Fibroblast of lung (primary cell): ENCODE results near the gene ADAM11. TPM values are rescaled to one million over a fixed set of nuclear protein-coding genes. Genes with fewer than 3 reads are reported as not detected.
"Not testable (repeated sequence)": the region's sequence is repeated elsewhere in the genome, so short reads cannot be mapped to it uniquely, and the experiment has no call there.

Source experiments
- DNase-seq, 2 donors: peaks; one replicate each; pipeline versions ENCODE4 v3.0.0 to v3.0.0-alpha.2; 2010; ENCODE audit warnings: low read depth in 2 of 2
- H2AFZ ChIP-seq: 2 replicates; pipeline ENCODE4 v1.5.1; 2012; ENCODE audit warnings: low read length, control low read depth, inconsistent platforms
- H3K27ac ChIP-seq: 2 replicates; pipeline ENCODE4 v1.5.1; 2011; ENCODE audit warnings: low read length, control low read depth; ENCODE audit not compliant: insufficient read depth
- H3K27me3 ChIP-seq: 2 replicates; pipeline ENCODE4 v1.5.1; 2011; ENCODE audit warnings: mild to moderate bottlenecking, low read length; ENCODE audit not compliant: control insufficient read depth, insufficient read depth
- H3K36me3 ChIP-seq: 2 replicates; pipeline ENCODE4 v1.5.1; 2011; ENCODE audit warnings: low read length; ENCODE audit not compliant: control insufficient read depth, insufficient read depth
- H3K4me1 ChIP-seq: 2 replicates; pipeline ENCODE4 v1.5.1; 2011; ENCODE audit warnings: low read length; ENCODE audit not compliant: control insufficient read depth, insufficient read depth; ENCODE audit errors: extremely low read depth
- H3K4me2 ChIP-seq: 2 replicates; pipeline ENCODE4 v1.5.1; 2011; ENCODE audit warnings: low read length, control low read depth; ENCODE audit not compliant: insufficient read depth; ENCODE audit errors: extremely low read depth
- H3K4me3 ChIP-seq, 4 experiments: fragments of 200-600 bp in 1 of 4; sonication (generic) in 1 of 4; replicated peaks in 1 of 4; 2 replicates each; pipeline ENCODE4 v1.5.1; 2011 to 2016; ENCODE audit warnings: low read length in 4 of 4, low read depth in 3 of 4, mild to moderate bottlenecking in 3 of 4, control low read depth in 2 of 4, inconsistent platforms in 1 of 4, mixed read lengths in 1 of 4; ENCODE audit not compliant: insufficient read depth in 1 of 4; ENCODE audit errors: control extremely low read depth in 1 of 4
- H3K79me2 ChIP-seq: 2 replicates; pipeline ENCODE4 v1.5.1; 2012; ENCODE audit warnings: mild to moderate bottlenecking, low read length, inconsistent platforms; ENCODE audit not compliant: control insufficient read depth, insufficient read depth
- H3K9ac ChIP-seq: 2 replicates; pipeline ENCODE4 v1.5.1; 2011; ENCODE audit warnings: mild to moderate bottlenecking, low read length, control low read depth; ENCODE audit not compliant: insufficient read depth
- H3K9me3 ChIP-seq: 2 replicates; pipeline ENCODE4 v1.5.1; 2012; ENCODE audit warnings: low read depth, low read length; ENCODE audit not compliant: control insufficient read depth, insufficient read depth
- H4K20me1 ChIP-seq: 2 replicates; pipeline ENCODE4 v1.5.1; 2011; ENCODE audit warnings: low read length; ENCODE audit not compliant: control insufficient read depth, insufficient read depth; ENCODE audit errors: extremely low read depth
- CTCF ChIP-seq, 2 donors: IDR thresholded peaks in 1 of 2; conservative IDR thresholded peaks in 1 of 2; 1 replicate in 1 of 2; 2 replicates in 1 of 2; pipeline ENCODE4 v1.5.1; 2011 to 2012; ENCODE audit warnings: low read length in 2 of 2, control low read depth in 1 of 2, inconsistent platforms in 1 of 2, low read depth in 1 of 2, mild to moderate bottlenecking in 1 of 2
- EZH2 ChIP-seq: IDR thresholded peaks from 2 replicates; pipeline ENCODE4 v1.5.1; 2012; ENCODE audit warnings: low read length, control low read depth, mild to moderate bottlenecking; ENCODE audit errors: missing control alignments
- polyA minus RNA-seq: library from RNA; depleted of rRNA, polyadenylated mRNA; stranded (reverse); fragments of >200 nt; gene quantifications from 2 replicates; pipeline ENCODE4 v1.2.3, GENCODE V29; 2011; ENCODE audit warnings: low replicate concordance
- polyA plus RNA-seq, 2 donors: library from polyadenylated mRNA; depleted of rRNA in 1 of 2; stranded (reverse) in 1 of 2; unstranded in 1 of 2; fragments of >200 nt; gene quantifications; 2 replicates each; pipeline ENCODE4 v1.2.1, GENCODE V29; 2011 to 2012; ENCODE audit warnings: missing spikeins in 1 of 2
- total RNA-seq: library from RNA; depleted of rRNA; stranded (reverse); fragments of >200 nt; gene quantifications from 2 replicates; pipeline ENCODE4 v1.2.1, GENCODE V29; 2014

The ADAM11 gene, protein sequence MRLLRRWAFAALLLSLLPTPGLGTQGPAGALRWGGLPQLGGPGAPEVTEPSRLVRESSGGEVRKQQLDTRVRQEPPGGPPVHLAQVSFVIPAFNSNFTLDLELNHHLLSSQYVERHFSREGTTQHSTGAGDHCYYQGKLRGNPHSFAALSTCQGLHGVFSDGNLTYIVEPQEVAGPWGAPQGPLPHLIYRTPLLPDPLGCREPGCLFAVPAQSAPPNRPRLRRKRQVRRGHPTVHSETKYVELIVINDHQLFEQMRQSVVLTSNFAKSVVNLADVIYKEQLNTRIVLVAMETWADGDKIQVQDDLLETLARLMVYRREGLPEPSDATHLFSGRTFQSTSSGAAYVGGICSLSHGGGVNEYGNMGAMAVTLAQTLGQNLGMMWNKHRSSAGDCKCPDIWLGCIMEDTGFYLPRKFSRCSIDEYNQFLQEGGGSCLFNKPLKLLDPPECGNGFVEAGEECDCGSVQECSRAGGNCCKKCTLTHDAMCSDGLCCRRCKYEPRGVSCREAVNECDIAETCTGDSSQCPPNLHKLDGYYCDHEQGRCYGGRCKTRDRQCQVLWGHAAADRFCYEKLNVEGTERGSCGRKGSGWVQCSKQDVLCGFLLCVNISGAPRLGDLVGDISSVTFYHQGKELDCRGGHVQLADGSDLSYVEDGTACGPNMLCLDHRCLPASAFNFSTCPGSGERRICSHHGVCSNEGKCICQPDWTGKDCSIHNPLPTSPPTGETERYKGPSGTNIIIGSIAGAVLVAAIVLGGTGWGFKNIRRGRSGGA
- total RNA-seq (0.51 and 0.66 TPM in 2 replicates), polyA plus RNA-seq (0.18 and 0.52 TPM in 2 replicates), polyA minus RNA-seq (0.75 TPM in 1 of 2 replicates, not detected in the other)
- 0.32 and 0.75 TPM in 2 replicates for polyA plus RNA-seq (2012)

DNA sequence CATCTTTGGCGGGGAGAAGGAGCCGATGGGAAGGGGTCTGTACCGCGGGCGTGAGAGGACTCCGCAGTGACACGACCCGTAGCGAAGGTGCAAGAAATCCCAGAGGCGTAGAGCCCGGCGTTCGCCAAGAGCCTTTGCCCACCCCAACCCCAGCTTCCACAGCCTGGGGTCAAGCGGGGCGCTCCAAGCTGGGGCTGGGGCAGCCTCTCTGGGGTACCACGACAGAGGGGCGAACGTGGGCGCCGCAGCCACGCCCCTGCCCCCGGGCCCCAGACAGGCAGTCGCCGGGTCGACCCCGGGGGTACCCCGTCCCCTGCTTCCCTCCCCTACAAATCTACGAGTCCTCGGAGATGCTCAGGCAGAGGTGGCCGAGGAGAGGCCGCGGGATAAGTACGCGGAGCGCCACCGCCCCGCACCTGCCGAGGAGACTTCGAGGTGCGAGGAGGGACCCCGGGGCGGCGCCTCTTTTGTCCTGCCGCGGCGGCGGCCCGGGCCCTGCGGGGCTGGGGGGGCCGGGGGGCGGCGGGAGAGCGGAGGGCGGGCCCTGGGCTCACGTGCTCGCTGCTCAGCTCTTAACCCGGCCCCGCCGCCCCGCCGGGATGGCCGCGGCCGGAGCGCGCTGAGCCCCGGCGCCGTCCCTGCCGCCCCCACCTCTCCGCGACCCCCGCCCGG, at the start of gene ADAM11:
TSS of gene ADAM11 (plus strand) at position 575 of the 672 bp plus-strand sequence. CDS start 212 bp downstream, outside the sequence.
- no peak for DNase-seq
- peak within 1 kb of the TSS; percentile 82 for H3K4me2 ChIP-seq
- H3K9ac ChIP-seq = no peak within 1 kb of the TSS
- H3K9me3 ChIP-seq = no peaks in the 10 kb centered on the region
- peaks cover 19% of the 10 kb centered on the region for H3K27me3 ChIP-seq
- H2AFZ ChIP-seq = no peak within 1 kb of the TSS
- TF ChIP-seq EZH2 (no peak), CTCF (conservative IDR thresholded peaks at IDR 0.05 in 1 of 2, IDR thresholded peaks at IDR 0.05 in 1 of 2; ENCODE audit: low read depth in 1 of 2, low read length in 2 of 2) (no peak)
- no peaks in the 10 kb centered on the region for H3K36me3 ChIP-seq
- H3K27ac ChIP-seq = no peak within 1 kb of the TSS
- H3K79me2 ChIP-seq = no peaks in the 10 kb centered on the region
- no peaks in the 10 kb centered on the region for H4K20me1 ChIP-seq
- H3K4me1 ChIP-seq = peaks cover 3% of the 10 kb centered on the region
- H3K4me3 ChIP-seq = peak within 1 kb of the TSS in 3 of 4 experiments; percentile 21 to 48 (median 22)

GRCh38 chr17:44719444-44719843, 39.3 kb upstream of the ADAM11 start:
- no peak overlapping the region for H3K27ac ChIP-seq
- no peak overlapping the region for H3K4me3 ChIP-seq
- DNase-seq = no peak
- no peak overlapping the region for H3K4me2 ChIP-seq
- H3K4me1 ChIP-seq = no peaks in the 10 kb centered on the region
- H3K36me3 ChIP-seq = no peaks in the 10 kb centered on the region
- no peaks in the 10 kb centered on the region for H4K20me1 ChIP-seq
- no peaks in the 10 kb centered on the region for H3K9me3 ChIP-seq
- H3K79me2 ChIP-seq = no peaks in the 10 kb centered on the region
- no peaks in the 10 kb centered on the region for H3K27me3 ChIP-seq
- no peak for TF ChIP-seq EZH2
- no peak for TF ChIP-seq CTCF (conservative IDR thresholded peaks at IDR 0.05 in 1 of 2, IDR thresholded peaks at IDR 0.05 in 1 of 2; ENCODE audit: low read depth in 1 of 2, low read length in 2 of 2)
- H2AFZ ChIP-seq = no peak overlapping the region
- no peak overlapping the region for H3K9ac ChIP-seq

GRCh38 chr17:44722254-44722653, 36.5 kb upstream of the ADAM11 start:
- H2AFZ ChIP-seq = no peak overlapping the region
- H3K4me3 ChIP-seq = no peak overlapping the region
- no peak overlapping the region for H3K4me2 ChIP-seq
- no peaks in the 10 kb centered on the region for H4K20me1 ChIP-seq
- H3K4me1 ChIP-seq = no peaks in the 10 kb centered on the region
- H3K36me3 ChIP-seq = no peaks in the 10 kb centered on the region
- H3K27ac ChIP-seq = no peak overlapping the region
- H3K9me3 ChIP-seq = no peaks in the 10 kb centered on the region
- no peak overlapping the region for H3K9ac ChIP-seq
- TF ChIP-seq CTCF (conservative IDR thresholded peaks at IDR 0.05 in 1 of 2, IDR thresholded peaks at IDR 0.05 in 1 of 2; ENCODE audit: low read depth in 1 of 2, low read length in 2 of 2) (no peak), EZH2 (no peak)
- no peak for DNase-seq
- no peaks in the 10 kb centered on the region for H3K79me2 ChIP-seq
- no peaks in the 10 kb centered on the region for H3K27me3 ChIP-seq

DNA sequence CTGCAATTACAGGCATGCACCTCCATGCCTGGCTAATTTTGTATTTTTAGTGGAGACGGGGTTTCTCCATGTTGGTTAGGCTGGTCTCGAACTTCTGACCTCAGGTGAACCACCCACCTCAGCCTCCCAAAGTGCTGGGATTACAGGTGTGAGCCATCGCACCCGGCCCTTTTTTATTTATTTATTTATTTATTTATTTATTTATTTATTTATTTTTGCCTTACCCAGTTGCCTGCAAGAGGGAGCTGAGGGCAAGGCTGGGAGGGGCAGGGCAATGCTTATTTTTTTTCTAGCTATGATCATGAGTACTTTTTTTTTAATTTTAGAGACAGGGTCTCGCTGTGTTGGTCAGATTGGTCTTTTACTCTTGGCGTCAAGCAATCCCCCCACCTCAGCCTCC, 32.7 kb upstream of the ADAM11 start:
- not testable (repeated sequence) for H3K4me1 ChIP-seq, H4K20me1 ChIP-seq, H3K79me2 ChIP-seq, H3K9ac ChIP-seq, H3K9me3 ChIP-seq, H3K4me2 ChIP-seq, H3K36me3 ChIP-seq, H3K4me3 ChIP-seq, H3K27me3 ChIP-seq, H3K27ac ChIP-seq, DNase-seq, H2AFZ ChIP-seq
